HG03135 (cell line): ENCODE results near the gene SLC4A8.
"Not testable (repeated sequence)": the region's sequence is repeated elsewhere in the genome, so short reads cannot be mapped to it uniquely, and the experiment has no call there.

Source experiments
- ATAC-seq: cut with Tn5 transposase; IDR thresholded peaks from one replicate; pipeline ENCODE4 v1.9.1; 2021; ENCODE audit warnings: mild to moderate bottlenecking, moderate library complexity; ENCODE audit not compliant: unreplicated experiment

SLC4A8 gene

GRCh38 chr12:51428256-51428655 lies 3.6 kb downstream of the SLC4A8 start:
- ATAC-seq, result no peak

GRCh38 chr12:51429700-51430099 lies 5.1 kb downstream of the SLC4A8 start:
- ATAC-seq, result no peak

GRCh38 chr12:51430196-51430895 lies 5.7 kb downstream of the SLC4A8 start:
- ATAC-seq, result no peak

- ATAC-seq, result no peak
These were observed 8.3 kb downstream of the SLC4A8 start for GRCh38 chr12:51432921-51433320.

- no peak for ATAC-seq
These were observed 9.7 kb downstream of the SLC4A8 start for GRCh38 chr12:51434305-51434704.

- no peak for ATAC-seq
These were observed 12.8 kb downstream of the SLC4A8 start for GRCh38 chr12:51437431-51437830.

GRCh38 chr12:51439330-51439729 lies 14.7 kb downstream of the SLC4A8 start:
- ATAC-seq, result no peak

GRCh38 chr12:51441583-51441982 lies 17.0 kb downstream of the SLC4A8 start:
- ATAC-seq, result no peak

- ATAC-seq, result no peak
These were observed 17.7 kb downstream of the SLC4A8 start for GRCh38 chr12:51442324-51442723.

- ATAC-seq, result no peak
These were observed 18.9 kb downstream of the SLC4A8 start for GRCh38 chr12:51443573-51443972.

GRCh38 chr12:51448618-51449256 lies 24.1 kb downstream of the SLC4A8 start:
- ATAC-seq, result no peak

- no peak for ATAC-seq
These were observed 25.1 kb downstream of the SLC4A8 start for GRCh38 chr12:51449580-51450246.

- no peak for ATAC-seq
These were observed 25.7 kb downstream of the SLC4A8 start for GRCh38 chr12:51450333-51450732.

GRCh38 chr12:51450806-51451205 lies 26.2 kb downstream of the SLC4A8 start:
- ATAC-seq, result no peak

GRCh38 chr12:51454016-51454415 lies 29.4 kb downstream of the SLC4A8 start:
- ATAC-seq, result not testable (repeated sequence)

- ATAC-seq, result not testable (repeated sequence)
These were observed 30.4 kb downstream of the SLC4A8 start for GRCh38 chr12:51455050-51455449.

GRCh38 chr12:51458635-51459034 lies 34.0 kb downstream of the SLC4A8 start:
- no peak for ATAC-seq

- ATAC-seq, result no peak
These were observed 35.9 kb downstream of the SLC4A8 start for GRCh38 chr12:51460519-51460918.

GRCh38 chr12:51465491-51465890 lies 40.9 kb downstream of the SLC4A8 start:
- no peak for ATAC-seq

GRCh38 chr12:51470116-51470515 lies 45.5 kb downstream of the SLC4A8 start:
- no peak for ATAC-seq

GRCh38 chr12:51471111-51471864 lies 46.7 kb downstream of the SLC4A8 start:
- no peak for ATAC-seq
